Fibroblast of upper back skin (primary cell): ENCODE data around the gene ZNF407.
A peak's percentile ranks its signal among the peaks of the same experiment; 100 is the strongest.
"Not testable (repeated sequence)": the region's sequence is repeated elsewhere in the genome, so short reads cannot be mapped to it uniquely, and the experiment has no call there.

Source experiments
- DNase-seq: peaks from one replicate; pipeline ENCODE4 v3.0.0-alpha.2; 2013

Gene ZNF407

GRCh38 chr18:74597662-74598349, at the start of gene ZNF407:
Gene ZNF407 (plus strand): TSS chr18:74597870. CDS start chr18:74631020, 33,150 bp downstream.
- peak; percentile 92 for DNase-seq

GRCh38 chr18:74549591-74550104, 48.0 kb upstream of the ZNF407 start:
- no peak for DNase-seq

DNA sequence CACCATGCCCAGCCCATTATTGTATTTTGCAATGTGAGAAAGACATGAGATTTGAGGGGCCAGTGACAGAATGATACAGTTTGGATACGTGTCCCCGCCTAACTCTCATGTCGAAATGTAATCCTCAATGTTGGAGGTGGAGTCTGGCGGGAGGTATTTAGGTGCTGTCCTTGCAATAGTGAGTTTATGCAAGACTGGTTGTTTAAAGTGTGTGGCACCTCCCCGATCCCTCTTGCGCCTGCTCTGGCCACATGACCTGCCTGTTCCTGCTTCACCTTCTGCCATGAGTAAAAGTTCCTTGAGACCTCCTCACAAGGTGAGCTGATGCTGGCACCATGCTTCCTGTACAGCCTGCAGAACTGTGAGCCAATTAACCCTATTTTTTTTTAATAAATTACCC, 46.8 kb upstream of the ZNF407 start:
- DNase-seq: no peak

DNA sequence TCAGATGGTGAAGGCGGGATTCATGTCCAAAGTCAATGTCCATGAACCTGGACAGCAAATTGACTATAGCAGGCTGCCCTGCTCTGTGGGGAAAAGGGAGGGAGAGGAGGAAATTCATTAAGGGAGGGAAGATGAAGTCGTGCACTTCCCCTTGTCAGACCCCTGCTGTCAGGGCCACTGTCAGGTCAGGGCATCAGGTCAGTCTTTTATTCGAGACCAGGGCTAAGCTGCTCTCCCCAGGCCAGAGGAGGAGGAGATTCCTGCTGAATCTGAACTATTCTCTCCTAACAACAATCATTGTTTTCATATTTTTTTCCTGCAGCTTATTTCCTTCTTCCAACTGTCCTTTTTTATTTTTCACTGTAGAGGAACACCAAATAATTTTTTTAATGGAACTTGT, 46.2 kb upstream of the ZNF407 start:
- DNase-seq: no peak

DNA sequence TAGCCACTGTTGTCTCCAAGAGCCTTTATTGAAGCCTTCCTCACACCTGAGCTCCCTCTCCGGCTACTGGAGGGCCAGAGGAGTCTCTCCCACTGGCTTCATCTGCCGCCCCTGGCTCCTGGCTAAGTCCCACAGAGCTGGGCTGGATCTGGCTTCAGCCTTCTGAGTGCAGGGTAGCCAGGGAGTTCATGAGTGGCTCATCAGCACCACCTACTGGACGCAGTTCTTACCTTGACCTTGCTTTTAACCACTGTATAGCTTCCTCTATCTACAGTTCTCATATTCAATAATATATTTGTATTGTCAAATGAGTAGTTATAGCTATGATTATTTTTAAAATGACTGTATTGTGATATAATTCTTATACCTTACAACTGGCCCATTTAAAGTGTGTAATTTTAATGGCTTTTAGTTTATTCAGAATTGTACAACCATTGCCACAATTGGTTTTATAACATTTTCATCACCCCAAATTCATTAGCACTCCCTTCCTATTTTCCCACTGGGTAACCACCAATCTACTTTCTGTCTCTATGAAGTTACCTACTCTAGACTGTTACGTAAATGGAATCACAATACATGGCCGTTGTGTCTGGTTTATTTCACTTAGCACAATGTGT, 45.6 kb upstream of the ZNF407 start:
- DNase-seq: peak; percentile 78

DNA sequence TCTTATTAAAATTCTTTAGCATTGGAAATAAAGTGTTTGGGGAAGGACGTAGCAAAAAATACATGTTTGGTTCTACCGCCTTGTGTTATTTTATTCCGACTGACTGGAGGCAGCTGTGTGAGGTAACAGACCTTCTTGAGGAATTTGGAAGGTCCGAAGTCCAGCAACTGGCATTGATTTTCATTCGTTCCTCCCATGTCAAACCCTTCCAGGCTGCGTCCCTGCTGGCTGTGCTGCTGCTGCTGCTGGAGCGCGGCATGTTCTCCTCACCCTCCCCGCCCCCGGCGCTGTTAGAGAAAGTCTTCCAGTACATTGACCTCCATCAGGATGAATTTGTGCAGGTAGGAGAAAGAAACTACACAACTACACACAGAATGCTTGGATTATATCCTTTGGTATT, 41.5 kb upstream of the ZNF407 start:
- DNase-seq: no peak

DNA sequence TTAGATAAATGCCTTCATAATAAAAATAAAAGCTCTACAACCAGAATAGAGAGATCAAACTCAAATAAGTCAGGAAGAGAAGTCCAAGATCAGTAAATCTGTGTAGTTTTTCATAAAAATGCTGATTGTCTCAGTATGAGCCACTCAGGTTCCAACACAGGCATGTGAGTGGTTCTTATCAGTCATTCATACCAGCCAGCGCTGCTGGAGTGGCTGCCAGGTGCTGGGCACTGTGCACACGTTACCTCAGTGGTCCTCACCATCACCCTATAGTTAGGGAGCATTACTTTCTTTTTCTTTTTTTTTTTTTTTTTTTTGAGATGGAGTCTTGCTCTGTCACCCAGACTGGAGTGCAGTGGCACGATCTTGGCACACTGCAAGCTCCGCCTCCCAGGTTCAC, 39.6 kb upstream of the ZNF407 start:
- DNase-seq: no peak

- no peak for DNase-seq
Measured at GRCh38 chr18:74562131-74562730, 35.4 kb upstream of the ZNF407 start.

- no peak for DNase-seq
Measured at GRCh38 chr18:74562775-74563174, 34.9 kb upstream of the ZNF407 start.

GRCh38 chr18:74563999-74564398, 33.7 kb upstream of the ZNF407 start:
- DNase-seq: no peak

DNA sequence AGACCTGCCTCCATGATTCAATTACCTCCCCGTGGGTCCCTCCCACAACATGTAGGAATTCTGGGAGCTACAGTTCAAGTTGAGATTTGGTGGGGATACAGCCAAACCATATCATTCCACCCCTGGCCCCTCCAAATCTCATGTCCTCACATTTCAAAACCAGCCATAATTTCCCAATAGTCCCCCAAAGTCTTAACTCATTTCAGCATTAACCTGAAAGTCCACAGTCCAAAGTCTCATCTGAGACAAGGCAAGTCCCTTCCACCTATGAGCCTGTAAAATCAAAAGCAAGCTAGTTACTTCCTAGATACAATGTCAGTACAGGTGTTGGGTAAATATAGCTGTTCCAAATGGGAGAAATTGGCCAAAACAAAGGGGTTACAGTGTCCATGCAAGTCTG, 32.5 kb upstream of the ZNF407 start:
- DNase-seq: not testable (repeated sequence)

DNA sequence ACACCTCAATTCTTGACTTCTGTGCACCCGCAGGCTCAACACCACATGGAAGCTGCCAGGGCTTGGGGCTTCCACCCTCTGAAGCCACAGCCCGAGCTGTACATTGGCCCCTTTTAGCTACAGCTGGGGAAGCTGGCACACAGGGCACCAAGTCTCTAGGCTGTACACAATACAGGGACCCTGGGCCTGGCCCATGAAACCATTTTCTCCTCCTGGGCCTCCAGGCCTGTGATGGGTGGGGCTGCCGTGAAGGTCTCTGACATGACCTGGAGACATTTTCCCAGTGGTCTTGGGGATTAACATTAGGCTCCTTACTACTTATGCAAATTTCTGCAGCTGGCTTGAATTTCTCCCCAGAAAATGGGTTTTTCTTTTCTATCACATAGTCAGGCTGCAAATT, 31.7 kb upstream of the ZNF407 start:
- DNase-seq: not testable (repeated sequence)

DNA sequence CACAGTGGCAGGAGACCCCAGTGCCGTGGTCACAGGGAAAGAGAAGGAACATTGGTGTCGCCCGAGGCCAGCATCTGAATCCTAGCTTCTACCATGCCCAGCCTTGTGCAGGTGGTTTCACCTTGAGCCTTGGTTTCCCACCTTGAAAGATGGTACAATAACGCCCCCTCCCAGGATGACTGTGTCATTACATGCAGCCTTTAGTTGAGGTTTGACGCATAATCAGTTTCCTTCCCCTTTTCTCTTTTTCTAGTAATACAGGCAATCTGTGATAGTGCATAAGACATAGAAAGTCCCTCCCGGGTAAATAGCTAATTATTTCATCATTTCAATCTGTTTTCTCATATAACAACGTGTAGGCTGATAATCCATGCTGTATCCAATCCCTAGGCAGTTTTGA, 29.8 kb upstream of the ZNF407 start:
- DNase-seq: no peak

- DNase-seq: no peak
Measured at GRCh38 chr18:74569401-74569800, 28.3 kb upstream of the ZNF407 start.

- no peak for DNase-seq
Measured at GRCh38 chr18:74570266-74570665, 27.4 kb upstream of the ZNF407 start.

GRCh38 chr18:74571895-74572680, 25.6 kb upstream of the ZNF407 start:
- DNase-seq: no peak

GRCh38 chr18:74573053-74573452, 24.6 kb upstream of the ZNF407 start:
- DNase-seq: no peak

GRCh38 chr18:74574916-74575315, 22.8 kb upstream of the ZNF407 start:
- DNase-seq: no peak

DNA sequence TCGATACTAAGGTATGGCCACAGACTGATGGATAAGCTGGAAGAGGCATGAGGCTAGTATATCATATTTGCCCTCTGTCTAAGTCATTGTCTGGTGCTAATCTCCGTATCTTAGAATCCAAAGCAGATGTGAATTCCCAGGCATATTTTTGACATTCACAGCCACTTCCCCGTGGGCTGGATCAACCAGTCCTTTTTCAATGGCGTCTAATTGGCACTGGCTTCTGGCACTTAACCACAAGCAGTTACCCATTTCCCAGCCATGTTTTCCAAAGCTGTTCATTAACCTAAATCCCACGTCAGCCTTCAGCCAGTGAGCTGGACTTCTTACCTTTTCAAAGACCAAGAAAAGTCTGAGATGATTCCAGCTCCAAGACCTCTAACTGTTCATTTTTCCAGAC, 20.7 kb upstream of the ZNF407 start:
- no peak for DNase-seq

GRCh38 chr18:74579496-74580065, 18.1 kb upstream of the ZNF407 start:
- DNase-seq: peak; percentile 32

- DNase-seq: no peak
Measured at GRCh38 chr18:74582642-74583041, 15.0 kb upstream of the ZNF407 start.

GRCh38 chr18:74587441-74587840, 10.2 kb upstream of the ZNF407 start:
- no peak for DNase-seq

GRCh38 chr18:74589021-74589420, 8.6 kb upstream of the ZNF407 start:
- no peak for DNase-seq
